ENCODE measurements around the gene RIMBP3C.
"Not testable (repeated sequence)": the region's sequence is repeated elsewhere in the genome, so short reads cannot be mapped to it uniquely, and the experiment has no call there.

The RIMBP3C gene, protein sequence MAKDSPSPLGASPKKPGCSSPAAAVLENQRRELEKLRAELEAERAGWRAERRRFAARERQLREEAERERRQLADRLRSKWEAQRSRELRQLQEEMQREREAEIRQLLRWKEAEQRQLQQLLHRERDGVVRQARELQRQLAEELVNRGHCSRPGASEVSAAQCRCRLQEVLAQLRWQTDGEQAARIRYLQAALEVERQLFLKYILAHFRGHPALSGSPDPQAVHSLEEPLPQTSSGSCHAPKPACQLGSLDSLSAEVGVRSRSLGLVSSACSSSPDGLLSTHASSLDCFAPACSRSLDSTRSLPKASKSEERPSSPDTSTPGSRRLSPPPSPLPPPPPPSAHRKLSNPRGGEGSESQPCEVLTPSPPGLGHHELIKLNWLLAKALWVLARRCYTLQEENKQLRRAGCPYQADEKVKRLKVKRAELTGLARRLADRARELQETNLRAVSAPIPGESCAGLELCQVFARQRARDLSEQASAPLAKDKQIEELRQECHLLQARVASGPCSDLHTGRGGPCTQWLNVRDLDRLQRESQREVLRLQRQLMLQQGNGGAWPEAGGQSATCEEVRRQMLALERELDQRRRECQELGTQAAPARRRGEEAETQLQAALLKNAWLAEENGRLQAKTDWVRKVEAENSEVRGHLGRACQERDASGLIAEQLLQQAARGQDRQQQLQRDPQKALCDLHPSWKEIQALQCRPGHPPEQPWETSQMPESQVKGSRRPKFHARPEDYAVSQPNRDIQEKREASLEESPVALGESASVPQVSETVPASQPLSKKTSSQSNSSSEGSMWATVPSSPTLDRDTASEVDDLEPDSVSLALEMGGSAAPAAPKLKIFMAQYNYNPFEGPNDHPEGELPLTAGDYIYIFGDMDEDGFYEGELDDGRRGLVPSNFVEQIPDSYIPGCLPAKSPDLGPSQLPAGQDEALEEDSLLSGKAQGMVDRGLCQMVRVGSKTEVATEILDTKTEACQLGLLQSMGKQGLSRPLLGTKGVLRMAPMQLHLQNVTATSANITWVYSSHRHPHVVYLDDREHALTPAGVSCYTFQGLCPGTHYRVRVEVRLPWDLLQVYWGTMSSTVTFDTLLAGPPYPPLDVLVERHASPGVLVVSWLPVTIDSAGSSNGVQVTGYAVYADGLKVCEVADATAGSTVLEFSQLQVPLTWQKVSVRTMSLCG (N-terminal part only)

GRCh38 chr22:21551361-21551760 is at the start of gene RIMBP3C:
Gene RIMBP3C (minus strand): TSS chr22:21551461. CDS start chr22:21550976, 485 bp downstream.
- not testable (repeated sequence) for DNase-seq (ENCODE audit: low read depth in 2 of 2)

DNA sequence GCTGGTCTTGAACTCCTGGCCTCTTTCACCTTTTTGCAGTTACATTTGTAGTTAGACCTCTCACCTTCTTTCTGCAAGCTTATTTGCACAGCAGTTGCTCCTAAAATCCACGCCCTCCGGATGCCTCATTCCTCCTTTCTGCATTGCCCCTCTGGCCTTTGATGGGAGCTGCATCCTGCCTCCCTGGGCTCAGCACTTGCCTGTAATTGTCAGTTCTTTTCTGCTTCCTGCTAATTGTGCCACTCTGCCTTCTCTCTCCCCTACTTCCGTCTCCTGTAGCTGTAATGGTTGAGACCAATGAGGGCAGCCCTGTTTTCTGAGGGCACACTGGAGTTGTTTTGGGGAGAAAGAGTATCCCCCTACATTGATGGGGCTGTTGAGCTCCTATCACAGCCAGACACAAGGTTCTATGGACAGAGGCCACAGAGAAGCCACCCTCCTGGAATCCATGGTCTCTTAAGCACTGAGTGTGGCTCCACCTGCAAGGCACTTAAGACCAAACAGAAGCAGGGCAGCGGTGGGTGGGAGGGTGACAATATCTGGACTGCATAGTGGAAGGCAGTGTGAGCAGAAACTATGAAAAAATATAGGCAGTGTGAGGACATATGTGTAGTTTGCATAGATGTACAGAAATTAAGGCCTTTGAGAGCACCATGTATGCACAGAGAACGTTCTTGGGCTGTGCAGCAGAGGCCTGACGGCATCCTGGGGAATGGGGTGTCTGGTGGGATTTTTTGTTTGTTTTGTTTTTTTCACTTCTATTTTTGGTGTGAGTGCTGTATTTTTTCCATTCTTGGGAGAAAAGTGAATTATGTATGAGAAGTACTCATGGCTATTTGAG is 48.0 kb upstream of the RIMBP3C start:
- no peak for DNase-seq (ENCODE audit: low read depth in 2 of 2)

GRCh38 chr22:21598302-21598701 is 47.0 kb upstream of the RIMBP3C start:
- no peak for DNase-seq (ENCODE audit: low read depth in 2 of 2)

- DNase-seq (ENCODE audit: low read depth in 2 of 2): not testable (repeated sequence)
These were observed 45.3 kb upstream of the RIMBP3C start for GRCh38 chr22:21596356-21597135.

DNA sequence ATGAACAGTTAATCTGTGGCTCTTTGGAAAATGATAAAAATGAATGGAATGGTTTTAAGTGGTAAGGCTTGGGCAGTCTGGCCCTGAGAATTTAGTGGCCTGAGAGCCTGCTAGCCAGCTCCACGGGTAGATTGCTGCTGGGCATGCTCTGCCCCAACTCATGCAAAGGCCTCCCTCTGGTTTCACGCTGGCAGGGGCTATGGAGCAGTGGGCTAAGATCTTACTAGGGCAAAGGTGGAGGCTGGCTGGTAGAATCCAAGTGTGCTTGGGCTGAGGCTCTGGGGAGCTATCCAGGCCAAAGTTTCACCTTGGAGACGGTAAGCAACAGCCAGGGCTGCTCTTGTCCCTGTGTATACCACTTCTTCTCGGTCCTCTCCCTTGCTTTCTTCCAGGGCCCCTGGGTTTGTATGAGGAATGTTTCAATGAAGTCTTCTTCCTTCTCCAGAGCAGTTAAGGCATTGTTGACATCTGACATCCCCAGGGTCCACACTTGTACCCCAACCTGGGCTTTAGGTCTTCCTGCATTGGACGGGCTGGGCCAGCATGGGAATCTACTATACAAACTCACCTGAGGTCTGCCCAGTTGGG is 43.7 kb upstream of the RIMBP3C start:
- DNase-seq (ENCODE audit: low read depth in 2 of 2): no peak

- DNase-seq (ENCODE audit: low read depth in 2 of 2): no peak
These were observed 42.4 kb upstream of the RIMBP3C start for GRCh38 chr22:21593406-21594232.

- DNase-seq (ENCODE audit: low read depth in 2 of 2): no peak
These were observed 41.2 kb upstream of the RIMBP3C start for GRCh38 chr22:21592422-21592821.

GRCh38 chr22:21591695-21592094 is 40.4 kb upstream of the RIMBP3C start:
- DNase-seq (ENCODE audit: low read depth in 2 of 2): no peak

DNA sequence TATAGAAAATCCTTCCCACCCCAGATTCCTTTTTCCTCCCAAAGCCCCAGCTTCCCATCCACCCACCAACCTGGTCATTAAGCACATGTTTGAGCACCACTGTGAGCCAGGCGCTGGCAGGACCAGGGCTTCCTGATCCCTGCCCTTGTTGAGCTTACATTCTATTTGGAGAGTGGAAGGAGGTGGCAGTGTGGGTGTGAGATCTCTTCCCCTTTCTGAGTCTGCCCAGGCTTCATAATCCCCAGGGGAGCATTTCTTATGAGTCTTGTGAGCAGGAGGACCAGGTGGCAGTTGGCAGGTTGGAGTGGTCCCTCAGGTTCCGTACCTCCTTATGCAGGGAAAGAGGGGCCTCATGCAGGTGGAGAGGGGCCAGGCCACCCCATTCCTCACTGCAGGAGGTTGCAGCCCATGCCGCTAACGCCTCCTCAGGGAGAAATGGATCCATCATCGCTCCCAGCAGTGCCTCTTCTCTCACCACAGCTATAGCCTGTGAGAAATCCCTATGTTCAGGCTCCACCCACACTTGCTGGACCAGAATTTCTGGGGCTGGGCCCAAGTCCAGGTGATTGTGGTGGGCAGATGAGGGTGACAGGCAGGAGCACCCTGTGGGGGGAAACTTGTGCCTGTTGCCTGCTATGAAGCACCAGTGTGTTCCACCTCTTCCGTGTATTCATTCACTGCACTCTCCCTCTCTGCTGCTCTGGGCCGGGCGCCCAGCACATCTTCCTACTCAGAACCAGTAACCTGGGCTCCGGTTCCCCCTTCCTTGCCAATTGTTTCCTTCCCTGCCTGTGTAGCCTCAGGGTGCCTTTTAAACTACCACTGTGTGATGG is 39.8 kb upstream of the RIMBP3C start:
- DNase-seq (ENCODE audit: low read depth in 2 of 2): no peak

GRCh38 chr22:21589396-21589795 is 38.1 kb upstream of the RIMBP3C start:
- no peak for DNase-seq (ENCODE audit: low read depth in 2 of 2)

DNA sequence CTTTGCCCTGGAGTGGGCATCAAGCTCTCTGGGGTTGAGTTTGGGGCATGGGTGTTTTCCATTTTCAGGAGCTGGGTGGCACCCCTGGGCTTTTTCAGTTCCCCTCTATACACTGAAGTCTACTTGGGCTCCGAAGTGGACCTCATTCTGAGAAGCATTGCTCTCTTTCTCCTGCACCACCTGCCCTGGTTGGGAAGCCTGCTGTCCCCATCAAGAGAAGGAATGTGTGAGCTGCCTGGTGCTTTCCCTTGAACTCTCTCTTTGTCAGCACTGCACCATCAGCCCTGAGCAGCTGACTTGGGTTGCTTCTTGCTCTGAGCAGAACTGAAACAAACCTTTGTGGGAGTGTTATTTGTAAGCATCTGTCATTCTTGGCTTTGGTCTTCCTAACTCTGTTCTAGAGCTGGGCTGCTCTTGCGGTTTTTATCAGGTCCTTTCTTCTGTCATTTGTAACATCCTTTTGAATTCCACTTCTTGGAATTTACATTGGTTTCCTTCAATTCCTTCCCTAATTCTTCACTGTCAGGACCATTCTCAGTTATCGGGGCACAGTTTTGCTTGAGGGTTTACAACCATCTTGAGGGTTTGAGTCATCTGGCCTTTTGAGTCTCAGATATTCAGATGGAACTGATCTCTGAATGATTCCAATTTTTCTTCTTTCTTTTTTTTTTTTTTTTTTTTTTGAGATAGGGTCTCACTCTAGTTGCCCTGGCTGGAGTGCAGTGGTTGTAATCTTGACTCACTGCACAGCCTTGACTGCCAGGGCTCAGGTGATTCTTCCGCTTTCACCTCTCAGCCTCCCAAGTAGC is 36.7 kb upstream of the RIMBP3C start:
- DNase-seq (ENCODE audit: low read depth in 2 of 2): no peak

- no peak for DNase-seq (ENCODE audit: low read depth in 2 of 2)
These were observed 34.1 kb upstream of the RIMBP3C start for GRCh38 chr22:21585389-21585788.

DNA sequence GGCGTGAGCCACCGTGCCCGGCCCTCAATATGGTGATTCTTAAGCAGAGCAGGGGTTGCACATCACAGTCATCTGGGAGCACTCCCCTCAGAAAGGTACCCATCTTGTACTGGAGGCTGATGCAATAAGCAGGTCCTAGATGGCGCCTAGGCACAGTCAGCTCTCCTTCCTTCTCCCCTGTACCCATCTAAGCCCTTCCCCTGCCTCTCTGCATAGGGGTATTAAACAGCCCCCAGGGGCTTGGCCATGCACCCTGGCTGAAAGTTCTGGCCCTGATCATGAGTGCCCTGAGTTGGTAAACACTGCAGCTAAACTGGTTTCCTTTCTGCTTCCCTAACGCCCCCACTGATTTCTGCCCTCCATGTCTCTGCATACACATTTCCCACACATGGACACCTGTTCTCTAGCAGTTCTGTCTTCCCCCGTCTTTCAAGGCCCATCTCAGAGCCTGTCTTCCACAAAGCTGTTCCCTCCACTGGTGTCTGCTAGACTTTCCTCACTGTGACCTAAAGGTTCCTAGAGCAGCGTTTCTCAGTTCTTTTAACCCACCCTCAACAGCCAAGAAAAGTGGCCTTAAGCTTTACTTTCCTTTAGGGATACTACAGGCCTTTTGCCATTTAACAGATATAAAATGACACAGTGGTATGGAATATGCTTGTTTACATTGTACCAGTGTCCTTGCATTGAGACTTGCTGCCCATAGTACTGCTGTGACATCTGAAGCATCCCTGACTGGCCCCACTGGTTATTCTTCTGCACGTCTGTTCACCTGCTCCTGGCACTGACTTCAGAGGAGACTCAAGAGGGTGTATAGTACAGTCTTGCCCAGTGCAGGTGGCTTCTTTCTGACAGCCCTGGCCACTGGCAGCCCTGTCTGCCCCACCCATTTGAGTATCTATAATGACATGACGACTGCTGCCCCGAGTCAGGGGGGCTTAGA is 31.8 kb upstream of the RIMBP3C start:
- DNase-seq (ENCODE audit: low read depth in 2 of 2): no peak

DNA sequence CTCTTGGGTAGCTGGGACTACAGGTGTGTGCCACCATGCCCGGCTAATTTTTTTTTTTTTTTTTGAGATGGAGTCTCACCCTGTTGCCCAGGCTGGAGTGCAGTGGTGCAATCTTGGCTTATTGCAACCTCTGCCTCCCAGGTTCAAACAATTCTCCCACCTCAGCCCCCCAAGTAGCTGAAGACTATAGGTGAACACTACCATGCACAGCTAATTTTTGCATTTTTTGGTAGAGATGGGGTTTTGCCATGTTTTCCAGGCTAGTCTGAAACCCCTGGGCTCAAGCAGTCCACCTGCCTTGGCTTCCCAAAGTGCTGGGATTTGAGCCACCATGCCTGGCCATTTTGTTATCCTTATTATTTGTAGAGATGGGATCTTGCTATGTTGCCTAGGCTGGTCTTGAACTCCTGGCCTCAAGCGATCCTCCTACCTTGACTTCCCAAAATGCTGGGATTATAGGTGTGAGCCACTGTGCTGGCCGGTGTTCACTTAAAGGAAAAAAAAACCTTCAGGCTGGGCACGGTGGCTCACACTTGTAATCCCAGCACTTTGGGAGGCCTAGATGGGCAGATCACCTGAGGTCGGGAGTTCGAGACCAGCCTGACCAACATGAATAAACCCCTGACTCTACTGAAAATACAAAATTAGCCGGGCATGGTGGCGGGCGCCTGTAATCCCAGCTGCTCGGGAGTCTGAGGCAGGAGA is 29.9 kb upstream of the RIMBP3C start:
- DNase-seq (ENCODE audit: low read depth in 2 of 2): not testable (repeated sequence)

- not testable (repeated sequence) for DNase-seq (ENCODE audit: low read depth in 2 of 2)
These were observed 29.4 kb upstream of the RIMBP3C start for GRCh38 chr22:21580623-21581007.

GRCh38 chr22:21579474-21579851 is 28.2 kb upstream of the RIMBP3C start:
- DNase-seq (ENCODE audit: low read depth in 2 of 2): no peak

Data from activated CD8-positive, alpha-beta memory T cell treated with anti-CD3 and anti-CD28 coated beads for 4 hours (primary cell).